GM10847 (cell line): ENCODE measurements around the gene ITGAD.
A peak's percentile ranks its signal among the peaks of the same experiment; 100 is the strongest.

Experiments used
- POLR2A ChIP-seq: IDR thresholded peaks from 2 replicates; pipeline ENCODE4 v1.6.1; 2011; ENCODE audit not compliant: insufficient read length; ENCODE audit errors: extremely low read depth

Gene ITGAD

GRCh38 chr16:31458073-31458843 lies 65.1 kb downstream of the ITGAD start:
- no peak for TF ChIP-seq POLR2A

GRCh38 chr16:31458844-31459686 lies 65.9 kb downstream of the ITGAD start, which contains the start of gene ARMC5:
Gene ARMC5 (plus strand): TSS chr16:31459501. CDS start chr16:31459525, 24 bp downstream.
- peak; percentile 75 for TF ChIP-seq POLR2A

- TF ChIP-seq POLR2A, result peak; percentile 22
Observed at GRCh38 chr16:31459687-31460581, 66.8 kb downstream of the ITGAD start.

- no peak for TF ChIP-seq POLR2A
Observed at GRCh38 chr16:31460582-31461002, 67.5 kb downstream of the ITGAD start.

- no peak for TF ChIP-seq POLR2A
Observed at GRCh38 chr16:31461201-31461920, 68.2 kb downstream of the ITGAD start.

GRCh38 chr16:31461921-31462804 lies 69.0 kb downstream of the ITGAD start:
- TF ChIP-seq POLR2A, result no peak

- TF ChIP-seq POLR2A, result no peak
Observed at GRCh38 chr16:31464348-31464769, 71.2 kb downstream of the ITGAD start.

- no peak for TF ChIP-seq POLR2A
Observed at GRCh38 chr16:31464781-31465260, 71.7 kb downstream of the ITGAD start.

- TF ChIP-seq POLR2A, result no peak
Observed at GRCh38 chr16:31465788-31466370, 72.7 kb downstream of the ITGAD start.

GRCh38 chr16:31466381-31466841 lies 73.3 kb downstream of the ITGAD start:
- TF ChIP-seq POLR2A, result no peak

GRCh38 chr16:31467151-31467773 lies 74.1 kb downstream of the ITGAD start:
- TF ChIP-seq POLR2A, result no peak

GRCh38 chr16:31467858-31468257 lies 74.7 kb downstream of the ITGAD start:
- no peak for TF ChIP-seq POLR2A
